Measurements from ENCODE around the gene CSNK1A1L. TPM values are rescaled to one million over a fixed set of nuclear protein-coding genes. Genes with fewer than 3 reads are reported as not detected.

Gene CSNK1A1L
- total RNA-seq (2021; ENCODE audit: unreplicated experiment) (not detected), Bru-seq, nascent RNA (not detected), BruChase-seq, experiment 1, labeled RNA remaining after a 2-hour chase (not detected), BruChase-seq, experiment 2, labeled RNA remaining after a 6-hour chase (not detected)
- not detected for polyA plus RNA-seq (2012; ENCODE audit: insufficient read length)
- long read RNA-seq: 0 reads

- no peaks in the 10 kb centered on the region for H3K27me3 ChIP-seq (ENCODE audit: control insufficient read depth, insufficient read depth, low read length)
- H3K4me1 ChIP-seq (ENCODE audit: control insufficient read depth, insufficient read depth, low read length): no peaks in the 10 kb centered on the region
- BruUV-seq (replicated peaks): no TSS peak
- CTCF ChIA-PET: no interaction called here
- intact Hi-C loops (cut with micrococcal nuclease; ENCODE audit: unreplicated experiment): loop anchor here (10.0 kb wide), 1 partner anchor 500 kb away; no protein-coding TSS in a partner anchor
- no peak for DNase-seq (ENCODE audit: low read depth, low spot score)
- H3K27ac ChIP-seq (ENCODE audit: low read length): no peak within 1 kb of the TSS
- no peaks in the 10 kb centered on the region for H3K9me3 ChIP-seq (ENCODE audit: control insufficient read depth, insufficient read depth, low read depth, low read length)
- TF ChIP-seq SIN3A (IDR thresholded peaks at IDR 0.05; ENCODE audit: borderline replicate concordance, insufficient read depth, low read depth, low read length): no peak
- TF ChIP-seq POLR2AphosphoS5 (IDR thresholded peaks at IDR 0.05; ENCODE audit: low read depth, low read length): no peak
- TF ChIP-seq, protein P1, sequence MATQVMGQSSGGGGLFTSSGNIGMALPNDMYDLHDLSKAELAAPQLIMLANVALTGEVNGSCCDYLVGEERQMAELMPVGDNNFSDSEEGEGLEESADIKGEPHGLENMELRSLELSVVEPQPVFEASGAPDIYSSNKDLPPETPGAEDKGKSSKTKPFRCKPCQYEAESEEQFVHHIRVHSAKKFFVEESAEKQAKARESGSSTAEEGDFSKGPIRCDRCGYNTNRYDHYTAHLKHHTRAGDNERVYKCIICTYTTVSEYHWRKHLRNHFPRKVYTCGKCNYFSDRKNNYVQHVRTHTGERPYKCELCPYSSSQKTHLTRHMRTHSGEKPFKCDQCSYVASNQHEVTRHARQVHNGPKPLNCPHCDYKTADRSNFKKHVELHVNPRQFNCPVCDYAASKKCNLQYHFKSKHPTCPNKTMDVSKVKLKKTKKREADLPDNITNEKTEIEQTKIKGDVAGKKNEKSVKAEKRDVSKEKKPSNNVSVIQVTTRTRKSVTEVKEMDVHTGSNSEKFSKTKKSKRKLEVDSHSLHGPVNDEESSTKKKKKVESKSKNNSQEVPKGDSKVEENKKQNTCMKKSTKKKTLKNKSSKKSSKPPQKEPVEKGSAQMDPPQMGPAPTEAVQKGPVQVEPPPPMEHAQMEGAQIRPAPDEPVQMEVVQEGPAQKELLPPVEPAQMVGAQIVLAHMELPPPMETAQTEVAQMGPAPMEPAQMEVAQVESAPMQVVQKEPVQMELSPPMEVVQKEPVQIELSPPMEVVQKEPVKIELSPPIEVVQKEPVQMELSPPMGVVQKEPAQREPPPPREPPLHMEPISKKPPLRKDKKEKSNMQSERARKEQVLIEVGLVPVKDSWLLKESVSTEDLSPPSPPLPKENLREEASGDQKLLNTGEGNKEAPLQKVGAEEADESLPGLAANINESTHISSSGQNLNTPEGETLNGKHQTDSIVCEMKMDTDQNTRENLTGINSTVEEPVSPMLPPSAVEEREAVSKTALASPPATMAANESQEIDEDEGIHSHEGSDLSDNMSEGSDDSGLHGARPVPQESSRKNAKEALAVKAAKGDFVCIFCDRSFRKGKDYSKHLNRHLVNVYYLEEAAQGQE (IDR thresholded peaks at IDR 0.05; ENCODE audit: insufficient read depth in 1 of 2, low read depth in 2 of 2, low read length in 1 of 2): no peak
- no peak for TF ChIP-seq TCF7L2 (IDR thresholded peaks at IDR 0.05; ENCODE audit: low read depth, low read length)
- TF ChIP-seq, protein P2, sequence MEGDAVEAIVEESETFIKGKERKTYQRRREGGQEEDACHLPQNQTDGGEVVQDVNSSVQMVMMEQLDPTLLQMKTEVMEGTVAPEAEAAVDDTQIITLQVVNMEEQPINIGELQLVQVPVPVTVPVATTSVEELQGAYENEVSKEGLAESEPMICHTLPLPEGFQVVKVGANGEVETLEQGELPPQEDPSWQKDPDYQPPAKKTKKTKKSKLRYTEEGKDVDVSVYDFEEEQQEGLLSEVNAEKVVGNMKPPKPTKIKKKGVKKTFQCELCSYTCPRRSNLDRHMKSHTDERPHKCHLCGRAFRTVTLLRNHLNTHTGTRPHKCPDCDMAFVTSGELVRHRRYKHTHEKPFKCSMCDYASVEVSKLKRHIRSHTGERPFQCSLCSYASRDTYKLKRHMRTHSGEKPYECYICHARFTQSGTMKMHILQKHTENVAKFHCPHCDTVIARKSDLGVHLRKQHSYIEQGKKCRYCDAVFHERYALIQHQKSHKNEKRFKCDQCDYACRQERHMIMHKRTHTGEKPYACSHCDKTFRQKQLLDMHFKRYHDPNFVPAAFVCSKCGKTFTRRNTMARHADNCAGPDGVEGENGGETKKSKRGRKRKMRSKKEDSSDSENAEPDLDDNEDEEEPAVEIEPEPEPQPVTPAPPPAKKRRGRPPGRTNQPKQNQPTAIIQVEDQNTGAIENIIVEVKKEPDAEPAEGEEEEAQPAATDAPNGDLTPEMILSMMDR (IDR thresholded peaks at IDR 0.05): no peak
- no peak within 1 kb of the TSS for H3K4me3 ChIP-seq (ENCODE audit: low read depth in 2 of 2, low read length in 2 of 2)
- ATAC-seq: no peak
- POLR2A ChIA-PET: no interaction called here
- in situ Hi-C loops (cut with HindIII; ENCODE audit: low pct_unique_long_range_greater_than_20kb, low sequenced_read_pairs): no loop called here
- H3K36me3 ChIP-seq (ENCODE audit: control insufficient read depth, insufficient read depth, low read length): no peaks in the 10 kb centered on the region
These were observed at the start of gene CSNK1A1L for GRCh38 chr13:37105251-37105714. CSNK1A1L (minus strand) TSS chr13:37105664; CDS start chr13:37105256, 408 bp downstream.

DNA sequence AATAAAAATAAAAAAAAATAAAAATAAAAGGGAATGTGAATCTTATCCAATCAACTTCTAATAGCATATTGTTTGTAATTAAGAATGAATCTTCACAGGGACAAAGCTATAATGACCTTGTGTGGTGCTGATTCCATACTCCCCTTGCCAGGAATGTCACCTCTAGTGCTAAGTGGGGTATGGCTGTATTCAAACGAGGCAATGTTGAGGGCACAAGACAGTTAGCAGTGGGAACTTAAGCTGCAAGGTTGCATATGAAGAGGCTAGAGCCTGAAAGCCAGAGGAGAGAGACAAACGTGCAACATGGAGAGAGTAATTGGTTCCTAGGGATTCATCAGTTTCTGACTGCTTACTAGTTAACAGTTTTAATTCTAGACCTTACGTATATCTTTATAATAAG, 43.9 kb upstream of the CSNK1A1L start:
- Histone ChIP-seq H3K4me3 (ENCODE audit: low read depth in 2 of 2, low read length in 2 of 2) (no peak overlapping the region), H3K27me3 (ENCODE audit: control insufficient read depth, insufficient read depth, low read length) (no peaks in the 10 kb centered on the region), H3K9me3 (ENCODE audit: control insufficient read depth, insufficient read depth, low read depth, low read length) (no peaks in the 10 kb centered on the region), H3K27ac (ENCODE audit: low read length) (no peak overlapping the region), H3K36me3 (ENCODE audit: control insufficient read depth, insufficient read depth, low read length) (no peaks in the 10 kb centered on the region), H3K4me1 (ENCODE audit: control insufficient read depth, insufficient read depth, low read length) (no peaks in the 10 kb centered on the region)
- DNase-seq (ENCODE audit: low read depth, low spot score) (no peak), ATAC-seq (no peak)
- POLR2A ChIA-PET: no interaction called here
- TF ChIP-seq SIN3A (IDR thresholded peaks at IDR 0.05; ENCODE audit: borderline replicate concordance, insufficient read depth, low read depth, low read length) (no peak), TCF7L2 (IDR thresholded peaks at IDR 0.05; ENCODE audit: low read depth, low read length) (no peak), POLR2AphosphoS5 (IDR thresholded peaks at IDR 0.05; ENCODE audit: low read depth, low read length) (no peak)
- TF ChIP-seq, protein P1 (IDR thresholded peaks at IDR 0.05; ENCODE audit: insufficient read depth in 1 of 2, low read depth in 2 of 2, low read length in 1 of 2): no peak
- TF ChIP-seq, protein P2 (IDR thresholded peaks at IDR 0.05): no peak
- CTCF ChIA-PET: no interaction called here
- in situ Hi-C loops (cut with HindIII; ENCODE audit: low pct_unique_long_range_greater_than_20kb, low sequenced_read_pairs): no loop called here
- intact Hi-C loops (cut with micrococcal nuclease; ENCODE audit: unreplicated experiment): no loop called here
- no TSS peak for BruUV-seq (replicated peaks)
